ENCODE measurements around the gene KIF12.

- TF ChIP-seq EZH2 (IDR thresholded peaks at IDR 0.05; ENCODE audit: low read length, missing control alignments) = no peak
- TF ChIP-seq CTCF (conservative IDR thresholded peaks at IDR 0.05 in 1 of 2, IDR thresholded peaks at IDR 0.05 in 1 of 2; ENCODE audit: low read depth in 1 of 2, low read length in 2 of 2) = no peak
Measured at GRCh38 chr9:114049441-114050225, 49.5 kb downstream of the KIF12 start.

All from fibroblast of lung (primary cell).